ENCODE results near the gene HCN1.

HCN1 gene

GRCh38 chr5:45680950-45681349, 15.2 kb downstream of the HCN1 start:
- no peak overlapping the region for H3K4me3 ChIP-seq (ENCODE audit: low read depth, low read length)
- TF ChIP-seq CTCF (IDR thresholded peaks at IDR 0.05; ENCODE audit: low read depth, low read length, missing control alignments): no peak

GRCh38 chr5:45677524-45677923, 18.7 kb downstream of the HCN1 start:
- TF ChIP-seq CTCF (IDR thresholded peaks at IDR 0.05; ENCODE audit: low read depth, low read length, missing control alignments): no peak
- DNase-seq (ENCODE audit: low read depth): no peak
- H3K4me3 ChIP-seq (ENCODE audit: low read depth, low read length): no peak overlapping the region

More at GRCh38 chr5:45680950-45681349, 15.2 kb downstream of the HCN1 start:
- DNase-seq (ENCODE audit: low read depth): no peak

GRCh38 chr5:45672271-45672670, 23.9 kb downstream of the HCN1 start:
- TF ChIP-seq CTCF (IDR thresholded peaks at IDR 0.05; ENCODE audit: low read depth, low read length, missing control alignments): no peak
- DNase-seq (ENCODE audit: low read depth): no peak
- H3K4me3 ChIP-seq (ENCODE audit: low read depth, low read length): no peak overlapping the region

- no peak overlapping the region for H3K4me3 ChIP-seq (ENCODE audit: low read depth, low read length)
- DNase-seq (ENCODE audit: low read depth): no peak
- TF ChIP-seq CTCF (IDR thresholded peaks at IDR 0.05; ENCODE audit: low read depth, low read length, missing control alignments): no peak
Measured at GRCh38 chr5:45648744-45649143, 47.4 kb downstream of the HCN1 start.

GRCh38 chr5:45643056-45643455, 53.1 kb downstream of the HCN1 start:
- H3K4me3 ChIP-seq (ENCODE audit: low read depth, low read length): no peak overlapping the region
- no peak for TF ChIP-seq CTCF (IDR thresholded peaks at IDR 0.05; ENCODE audit: low read depth, low read length, missing control alignments)
- DNase-seq (ENCODE audit: low read depth): no peak

GRCh38 chr5:45642370-45642769, 53.8 kb downstream of the HCN1 start:
- H3K4me3 ChIP-seq (ENCODE audit: low read depth, low read length): no peak overlapping the region
- DNase-seq (ENCODE audit: low read depth): no peak
- no peak for TF ChIP-seq CTCF (IDR thresholded peaks at IDR 0.05; ENCODE audit: low read depth, low read length, missing control alignments)

- DNase-seq (ENCODE audit: low read depth): no peak
- TF ChIP-seq CTCF (IDR thresholded peaks at IDR 0.05; ENCODE audit: low read depth, low read length, missing control alignments): no peak
Measured at GRCh38 chr5:45639040-45639439, 57.1 kb downstream of the HCN1 start.

More at GRCh38 chr5:45639040-45639439, 57.1 kb downstream of the HCN1 start:
- H3K4me3 ChIP-seq (ENCODE audit: low read depth, low read length): no peak overlapping the region

Measured in GM12864 (cell line).